Small intestine (tissue), 7 donors: ENCODE measurements around the gene RPL10. TPM values are rescaled to one million over a fixed set of nuclear protein-coding genes. Genes with fewer than 3 reads are reported as not detected.

ENCODE experiments used
- DNase-seq, 2 donors: peaks; one replicate each; pipeline versions ENCODE4 v3.0.0 to v3.0.0-alpha.2; 2013
- FAIRE-seq: peaks from 2 replicates; lab custom pipeline; 2012; peaks lifted over from hg19 to GRCh38; lab: Jason Lieb, UNC
- H3K27ac ChIP-seq, 3 donors: one replicate each; pipeline ENCODE4 v1.5.1; 2013; ENCODE audit warnings: low read length in 2 of 3, mild to moderate bottlenecking in 2 of 3, control low read depth in 1 of 3, inconsistent platforms in 1 of 3, low read depth in 1 of 3, moderate library complexity in 1 of 3
- H3K27me3 ChIP-seq, 3 donors: one replicate each; pipeline ENCODE4 v1.6.1; 2013; ENCODE audit warnings: low read length in 3 of 3, inconsistent platforms in 1 of 3; ENCODE audit not compliant: control insufficient read depth in 3 of 3, insufficient read depth in 3 of 3
- H3K36me3 ChIP-seq, 3 donors: one replicate each; pipeline ENCODE4 v1.6.1; 2013; ENCODE audit warnings: low read length in 3 of 3, inconsistent platforms in 1 of 3, low read depth in 1 of 3, mild to moderate bottlenecking in 1 of 3, moderate library complexity in 1 of 3; ENCODE audit not compliant: control insufficient read depth in 3 of 3, insufficient read depth in 2 of 3
- H3K4me1 ChIP-seq, 3 donors: one replicate each; pipeline ENCODE4 v1.6.1; 2013; ENCODE audit warnings: low read length in 2 of 3, inconsistent platforms in 1 of 3, low read depth in 1 of 3, mild to moderate bottlenecking in 1 of 3, moderate library complexity in 1 of 3; ENCODE audit not compliant: control insufficient read depth in 3 of 3, insufficient read depth in 2 of 3
- H3K4me3 ChIP-seq, 3 donors: one replicate each; pipeline ENCODE4 v1.5.1; 2013; ENCODE audit warnings: low read length in 3 of 3, control low read depth in 1 of 3, inconsistent platforms in 1 of 3, low read depth in 1 of 3, mild to moderate bottlenecking in 1 of 3, moderate library complexity in 1 of 3
- H3K9me3 ChIP-seq, 2 donors: one replicate each; pipeline ENCODE4 v1.6.1; 2013; ENCODE audit warnings: low read depth in 1 of 2, low read length in 1 of 2; ENCODE audit not compliant: control insufficient read depth in 2 of 2, insufficient read depth in 1 of 2
- WGBS, 3 donors: extraction: QIAGEN DNeasy Blood & Tissue Kit; methylation state at CpG; one replicate each; pipeline ENCODE4 v1.1.7; 2013; 5-methylcytosine and 5-hydroxymethylcytosine counted together
- polyA plus RNA-seq, 4 donors: library from polyadenylated mRNA; stranded (reverse) in 3 of 4; unstranded in 1 of 4; fragments of 200-250 nt in 3 of 4; fragments of 120-200 nt in 1 of 4; gene quantifications; one replicate each; pipeline versions ENCODE4 v1.2.1 to v1.2.3, GENCODE V29; 2013
- donor health status: healthy with polysubstance abuse.
- donor health status: control.
- donor health status: control.
- donor health status: Bipolar disorder and iron deficiency.
- donor health status: healthy.

The RPL10 gene
- polyA plus RNA-seq, 4 donors, result 3,043 to 5,653 (median 5,166) TPM

GRCh38 chrX:154351183-154352011, 46.8 kb upstream of the RPL10 start:
- FAIRE-seq (no peak), DNase-seq (peak in 1 of 2 donors; percentile 50)
- Histone ChIP-seq H3K9me3 (no peaks in the 10 kb centered on the region), H3K27ac (peak overlapping the region in 1 of 3 donors; percentile 18), H3K27me3 (no peaks in the 10 kb centered on the region), H3K36me3 (peaks cover 0 to 68% (median 3%) of the 10 kb centered on the region in 3 donors), H3K4me3 (no peak overlapping the region), H3K4me1 (no peaks in the 10 kb centered on the region)
- WGBS, 3 donors, result 47 to 61% (median 60%) methylated on average over 20 to 30 of the region's 30 CpGs

- no peak for FAIRE-seq
- no peak for DNase-seq
- 78 to 88% (median 81%) methylated on average over 12 to 14 of the region's 14 CpGs for WGBS, 3 donors
- no peak overlapping the region for H3K27ac ChIP-seq
- no peaks in the 10 kb centered on the region for H3K9me3 ChIP-seq
- no peaks in the 10 kb centered on the region for H3K4me1 ChIP-seq
- no peak overlapping the region for H3K4me3 ChIP-seq
- H3K36me3 ChIP-seq, result peaks cover 0 to 72% (median 3%) of the 10 kb centered on the region in 3 donors
- H3K27me3 ChIP-seq, result no peaks in the 10 kb centered on the region
Measured at GRCh38 chrX:154352012-154352401, 46.2 kb upstream of the RPL10 start.

- no peaks in the 10 kb centered on the region for H3K27me3 ChIP-seq
- no peak for FAIRE-seq
- H3K4me3 ChIP-seq, result no peak overlapping the region
- H3K27ac ChIP-seq, result no peak overlapping the region
- H3K36me3 ChIP-seq, result peaks cover 0 to 75% (median 6%) of the 10 kb centered on the region in 3 donors
- WGBS, 3 donors, result 88 to 91% (median 90%) methylated on average over 8 to 13 of the region's 13 CpGs
- no peak for DNase-seq
- no peaks in the 10 kb centered on the region for H3K9me3 ChIP-seq
- no peaks in the 10 kb centered on the region for H3K4me1 ChIP-seq
Measured at GRCh38 chrX:154352466-154352865, 45.7 kb upstream of the RPL10 start.

DNA sequence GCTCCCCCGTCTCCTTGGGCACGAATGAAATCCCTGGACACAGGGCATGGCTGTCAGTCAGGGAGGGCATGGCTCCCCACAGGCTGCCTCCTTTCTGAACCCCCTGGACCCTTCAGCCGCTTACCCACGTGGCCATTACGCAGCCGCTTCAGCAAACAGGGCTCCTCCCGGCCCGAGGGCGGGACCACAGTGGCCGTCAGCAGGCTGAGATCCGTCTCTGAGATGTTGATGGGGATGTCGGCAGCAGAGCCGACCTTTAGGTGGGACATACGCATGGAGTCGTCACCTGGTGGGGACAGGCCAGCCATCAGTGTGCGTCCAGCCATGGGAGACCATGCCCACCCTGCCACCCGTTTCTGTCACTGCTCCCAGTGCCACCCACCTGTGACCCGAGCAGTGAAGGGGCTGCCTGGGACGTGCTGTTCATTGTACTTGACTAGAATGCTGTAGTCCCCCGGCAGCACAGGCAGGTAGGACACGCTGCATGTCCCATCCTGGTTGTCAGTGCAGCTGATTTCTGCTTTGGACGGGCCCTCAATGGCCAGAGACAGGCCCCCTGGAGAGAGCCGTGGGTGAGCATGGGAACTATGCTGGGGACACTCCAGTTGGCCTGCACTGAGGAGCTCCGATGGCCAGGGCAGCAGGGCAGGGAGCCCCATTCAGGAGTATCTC, 44.9 kb upstream of the RPL10 start:
- no peak for FAIRE-seq
- no peak overlapping the region for H3K27ac ChIP-seq

GRCh38 chrX:154354013-154354412, 44.2 kb upstream of the RPL10 start:
- peaks cover 0 to 85% (median 10%) of the 10 kb centered on the region in 3 donors for H3K36me3 ChIP-seq

More for the DNA sequence above, 44.9 kb upstream of the RPL10 start:
- DNase-seq, result no peak
- 86 to 90% (median 89%) methylated on average over 24 of the region's 24 CpGs for WGBS, 3 donors
- H3K9me3 ChIP-seq, result no peaks in the 10 kb centered on the region
- no peak overlapping the region for H3K4me3 ChIP-seq
- H3K27me3 ChIP-seq, result no peaks in the 10 kb centered on the region
- H3K36me3 ChIP-seq, result peaks cover 0 to 82% (median 7%) of the 10 kb centered on the region in 3 donors
- no peaks in the 10 kb centered on the region for H3K4me1 ChIP-seq

GRCh38 chrX:154354516-154354915, 43.7 kb upstream of the RPL10 start:
- WGBS, 3 donors, result 74 to 91% (median 90%) methylated on average over 11 to 13 of the region's 13 CpGs

More at GRCh38 chrX:154354013-154354412, 44.2 kb upstream of the RPL10 start:
- Histone ChIP-seq H3K4me3 (no peak overlapping the region), H3K9me3 (no peaks in the 10 kb centered on the region), H3K27me3 (no peaks in the 10 kb centered on the region), H3K4me1 (no peaks in the 10 kb centered on the region), H3K27ac (no peak overlapping the region)
- DNase-seq, result no peak
- 84 to 91% (median 86%) methylated on average over 13 to 14 of the region's 14 CpGs for WGBS, 3 donors
- FAIRE-seq, result no peak

GRCh38 chrX:154355094-154355775, 42.9 kb upstream of the RPL10 start:
- Histone ChIP-seq H3K9me3 (no peaks in the 10 kb centered on the region), H3K27me3 (no peaks in the 10 kb centered on the region), H3K36me3 (peaks cover 0 to 84% (median 7%) of the 10 kb centered on the region in 3 donors), H3K4me3 (no peak overlapping the region), H3K4me1 (no peaks in the 10 kb centered on the region), H3K27ac (no peak overlapping the region)
- FAIRE-seq (no peak), DNase-seq (no peak)
- 82 to 86% (median 85%) methylated on average over 29 to 30 of the region's 30 CpGs for WGBS, 3 donors

More at GRCh38 chrX:154354516-154354915, 43.7 kb upstream of the RPL10 start:
- Histone ChIP-seq H3K27ac (no peak overlapping the region), H3K9me3 (no peaks in the 10 kb centered on the region), H3K4me1 (no peaks in the 10 kb centered on the region), H3K27me3 (no peaks in the 10 kb centered on the region), H3K36me3 (peaks cover 0 to 85% (median 9%) of the 10 kb centered on the region in 3 donors), H3K4me3 (no peak overlapping the region)
- DNase-seq (no peak), FAIRE-seq (no peak)

- WGBS, 3 donors, result 76 to 91% (median 85%) methylated on average over 4 to 12 of the region's 12 CpGs
- FAIRE-seq, result no peak
- H3K36me3 ChIP-seq, result peaks cover 0 to 82% (median 7%) of the 10 kb centered on the region in 3 donors
Measured at GRCh38 chrX:154355776-154356140, 42.4 kb upstream of the RPL10 start.

More at GRCh38 chrX:154355776-154356140, 42.4 kb upstream of the RPL10 start:
- Histone ChIP-seq H3K27ac (no peak overlapping the region), H3K27me3 (no peaks in the 10 kb centered on the region), H3K4me3 (no peak overlapping the region), H3K9me3 (no peaks in the 10 kb centered on the region), H3K4me1 (no peaks in the 10 kb centered on the region)
- no peak for DNase-seq
